Spinal cord (tissue), 10 donors: Measurements from ENCODE around the gene PHOSPHO2. TPM values are rescaled to one million over a fixed set of nuclear protein-coding genes. Genes with fewer than 3 reads are reported as not detected.

Source experiments
- DNase-seq, 6 donors: peaks; one replicate each; pipeline versions ENCODE4 v3.0.0 to v3.0.0-alpha.2; 2013 to 2015; ENCODE audit warnings: low spot score in 6 of 6, low read depth in 4 of 6
- H3K27ac ChIP-seq: one replicate; pipeline ENCODE4 v1.5.1; 2013; ENCODE audit warnings: low read depth, low read length, control low read depth
- H3K27me3 ChIP-seq: one replicate; pipeline ENCODE4 v1.6.1; 2013; ENCODE audit warnings: low read length; ENCODE audit not compliant: control insufficient read depth, insufficient read depth
- H3K36me3 ChIP-seq: one replicate; pipeline ENCODE4 v1.6.1; 2013; ENCODE audit warnings: low read length; ENCODE audit not compliant: control insufficient read depth, insufficient read depth
- H3K4me1 ChIP-seq: one replicate; pipeline ENCODE4 v1.6.1; 2013; ENCODE audit warnings: low read length; ENCODE audit not compliant: control insufficient read depth, insufficient read depth
- H3K4me3 ChIP-seq: one replicate; pipeline ENCODE4 v1.5.1; 2013; ENCODE audit warnings: low read depth, low read length, control low read depth
- H3K9me3 ChIP-seq: one replicate; pipeline ENCODE4 v1.6.1; 2013; ENCODE audit warnings: low read length; ENCODE audit not compliant: control insufficient read depth, insufficient read depth
- WGBS: methylation state at CpG from one replicate; pipeline ENCODE4 v1.1.5; 2013; ENCODE audit warnings: missing lambda C conversion rate; ENCODE audit not compliant: insufficient coverage; 5-methylcytosine and 5-hydroxymethylcytosine counted together
- polyA plus RNA-seq, 2 donors: library from polyadenylated mRNA; unstranded; fragments of 120-200 nt; gene quantifications; one replicate each; pipeline ENCODE4 v1.2.1, GENCODE V29; 2013; ENCODE audit not compliant: insufficient read length in 2 of 2
- total RNA-seq, 2 donors: library from RNA; depleted of rRNA in 1 of 2; stranded (reverse); fragments of 120-200 nt in 1 of 2; fragments of >200 nt in 1 of 2; gene quantifications; one replicate each; pipeline versions ENCODE4 v1.2.3 to v1.2.4, GENCODE V29; 2013 to 2014
- donor health status: healthy.

Gene PHOSPHO2
- total and polyA plus RNA-seq, 4 donors: 8.7 to 11.7 (median 10.3) TPM

DNA sequence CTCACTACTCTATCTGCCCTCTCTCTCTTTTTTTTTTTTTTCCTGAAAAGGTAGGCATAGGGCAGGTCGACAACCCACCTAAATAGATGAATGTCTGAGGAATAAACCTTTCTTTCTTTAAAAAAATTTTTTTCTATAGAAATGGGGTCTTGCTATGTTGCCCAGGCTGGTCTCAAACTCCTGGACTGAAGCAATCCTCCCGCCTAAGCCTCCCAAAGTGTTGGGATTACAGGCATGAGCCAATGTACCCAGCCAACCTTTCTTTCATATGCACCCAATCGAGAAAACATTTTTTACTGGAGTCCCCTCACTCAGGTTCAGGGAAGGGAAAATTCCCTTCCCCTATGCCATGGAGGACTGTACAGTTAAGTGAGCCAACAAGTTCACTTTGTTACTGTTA, 31.0 kb upstream of the PHOSPHO2 start:
- WGBS: 100% methylated on average over 1 of the region's 3 CpGs
- no peaks in the 10 kb centered on the region for H3K4me1 ChIP-seq
- no peak overlapping the region for H3K27ac ChIP-seq
- H3K9me3 ChIP-seq: no peaks in the 10 kb centered on the region
- no peak overlapping the region for H3K4me3 ChIP-seq
- no peak for DNase-seq
- H3K36me3 ChIP-seq: no peaks in the 10 kb centered on the region
- no peaks in the 10 kb centered on the region for H3K27me3 ChIP-seq

DNA sequence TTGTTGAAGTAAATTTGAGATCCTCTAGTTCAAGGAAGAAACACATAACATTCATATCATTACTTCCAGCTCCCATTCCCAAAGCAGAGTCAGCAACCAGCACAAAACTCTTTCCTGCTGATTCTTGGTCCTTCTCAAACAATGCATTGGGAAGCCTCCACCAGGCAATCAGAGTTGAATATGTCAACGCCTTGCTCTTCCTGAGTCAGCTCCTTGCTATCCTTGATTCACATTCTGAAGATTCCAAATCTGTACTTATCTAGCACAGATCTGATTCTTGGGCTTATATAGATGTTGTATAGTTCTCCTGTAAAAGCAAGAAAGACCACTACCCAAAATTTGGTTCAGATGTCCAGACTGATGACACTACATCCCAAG, 29.7 kb upstream of the PHOSPHO2 start:
- WGBS: no CpG with 5 or more reads among the region's 1 CpG
- H3K27ac ChIP-seq: no peak overlapping the region
- no peaks in the 10 kb centered on the region for H3K27me3 ChIP-seq
- no peak for DNase-seq
- no peaks in the 10 kb centered on the region for H3K4me1 ChIP-seq
- H3K36me3 ChIP-seq: no peaks in the 10 kb centered on the region
- H3K9me3 ChIP-seq: no peaks in the 10 kb centered on the region
- no peak overlapping the region for H3K4me3 ChIP-seq

DNA sequence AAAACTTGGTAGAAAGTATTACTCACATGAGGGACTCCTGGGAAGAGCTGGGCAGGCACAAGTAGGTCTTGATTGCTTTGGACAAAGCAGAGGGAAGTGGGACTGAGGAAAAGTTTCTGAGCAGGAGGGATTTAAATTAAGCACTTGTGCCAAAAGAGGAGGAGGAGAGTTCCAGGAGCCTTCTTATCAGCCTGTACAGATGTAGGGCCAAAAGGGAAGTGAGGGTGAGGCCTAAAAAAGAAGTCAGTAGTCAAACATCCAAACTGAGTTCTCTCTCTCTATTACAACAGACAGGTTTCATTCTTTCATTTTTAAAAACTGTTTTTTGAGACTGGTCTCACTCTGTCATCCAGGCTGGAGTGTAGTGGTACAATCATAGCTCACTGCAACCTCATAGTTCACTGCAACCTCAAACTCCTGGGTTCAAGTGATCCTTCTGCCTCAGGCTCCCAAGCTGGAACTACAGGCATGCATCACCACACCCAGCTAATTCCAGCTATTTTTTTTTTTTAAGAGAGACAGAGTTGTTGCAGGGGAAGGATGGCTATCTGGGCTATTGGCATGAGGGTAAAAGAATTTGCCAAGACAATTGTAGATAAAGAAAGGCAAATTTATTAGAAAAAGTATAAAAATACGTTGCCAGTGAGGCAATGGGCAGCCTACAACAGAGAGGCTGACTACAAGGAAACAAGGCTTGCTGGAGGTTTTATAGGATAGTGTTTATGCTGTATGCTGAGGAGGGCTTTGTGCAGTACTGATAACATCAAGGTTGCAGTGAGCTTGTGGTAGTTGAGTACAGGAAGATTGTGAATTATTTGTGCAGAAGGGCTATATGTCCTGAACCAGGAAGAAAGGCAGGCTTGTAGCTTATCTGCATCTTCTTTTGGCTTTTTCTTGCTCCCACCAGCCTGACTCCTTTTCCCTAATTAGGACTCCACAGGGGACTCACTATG, 29.0 kb upstream of the PHOSPHO2 start:
- H3K4me3 ChIP-seq: no peak overlapping the region
- no peaks in the 10 kb centered on the region for H3K36me3 ChIP-seq
- no peaks in the 10 kb centered on the region for H3K4me1 ChIP-seq
- no peak for DNase-seq
- no peaks in the 10 kb centered on the region for H3K27me3 ChIP-seq
- H3K9me3 ChIP-seq: no peaks in the 10 kb centered on the region
- WGBS: 77% methylated on average over 1 of the region's 1 CpG
- H3K27ac ChIP-seq: no peak overlapping the region

DNA sequence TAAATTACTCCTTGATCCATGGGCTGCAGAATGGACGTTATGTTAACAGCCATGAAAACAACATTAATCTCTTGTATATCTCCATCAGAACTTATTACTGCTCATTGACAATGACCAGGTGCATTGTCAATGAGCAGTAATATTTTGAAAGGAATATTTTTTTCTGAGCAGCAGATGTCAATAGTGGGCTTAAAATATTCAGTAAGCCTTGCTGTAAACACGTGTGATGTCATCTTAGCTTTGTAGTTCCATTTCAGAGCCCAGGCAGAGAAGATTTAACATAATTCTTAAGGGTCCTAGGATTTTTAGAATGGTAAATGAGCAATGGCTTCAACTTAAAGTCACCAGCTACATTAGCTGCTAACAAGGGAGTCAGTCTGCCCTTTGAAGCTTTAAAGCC, 26.7 kb upstream of the PHOSPHO2 start:
- no peak overlapping the region for H3K4me3 ChIP-seq
- no peak for DNase-seq
- no peaks in the 10 kb centered on the region for H3K9me3 ChIP-seq
- no peaks in the 10 kb centered on the region for H3K27me3 ChIP-seq
- H3K4me1 ChIP-seq: no peaks in the 10 kb centered on the region
- H3K36me3 ChIP-seq: no peaks in the 10 kb centered on the region
- WGBS: 100% methylated on average over 1 of the region's 2 CpGs
- H3K27ac ChIP-seq: no peak overlapping the region

DNA sequence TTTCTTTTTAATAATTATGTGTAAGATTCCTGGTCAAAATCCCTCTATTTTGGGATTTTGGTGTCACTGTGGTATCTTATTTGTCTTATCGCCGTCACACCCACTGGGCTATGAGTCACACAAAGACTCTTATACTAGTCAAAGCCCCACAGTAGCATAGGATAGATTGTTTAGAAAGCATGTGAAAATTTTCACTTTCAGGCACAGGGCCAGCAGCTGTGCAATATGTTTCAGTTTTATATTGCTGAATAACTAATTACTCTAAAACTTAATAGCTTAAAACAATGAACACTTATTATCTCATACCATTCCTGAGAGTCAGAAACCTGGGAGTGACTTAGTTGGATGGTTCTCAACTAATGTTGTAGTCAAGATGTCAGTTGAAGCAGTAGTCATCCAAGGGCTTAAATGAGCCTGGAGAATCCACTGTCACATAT, 24.0 kb upstream of the PHOSPHO2 start:
- WGBS: no CpG with 5 or more reads among the region's 2 CpGs
- no peak for DNase-seq
- H3K27ac ChIP-seq: no peak overlapping the region

DNA sequence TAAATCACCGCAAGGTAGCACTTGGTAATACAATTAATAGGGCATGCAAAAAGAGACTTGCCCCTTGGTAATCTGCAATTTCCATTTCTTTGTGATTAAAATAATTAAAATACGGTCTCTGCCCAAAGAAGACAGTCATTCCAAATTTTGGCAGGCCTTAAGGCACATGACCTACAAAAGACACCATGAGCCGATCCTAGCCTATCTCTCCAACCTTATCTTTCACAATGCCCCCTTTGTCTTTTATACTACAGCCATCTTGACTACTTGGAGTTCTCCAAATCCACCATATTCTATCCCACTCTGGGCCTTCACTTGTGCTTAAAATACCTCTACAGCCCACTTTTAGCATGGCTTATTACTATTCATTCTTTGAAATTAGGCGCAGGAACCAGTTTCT, 23.3 kb upstream of the PHOSPHO2 start:
- Histone ChIP-seq H3K27ac (no peak overlapping the region), H3K36me3 (no peaks in the 10 kb centered on the region), H3K4me3 (no peak overlapping the region), H3K9me3 (no peaks in the 10 kb centered on the region), H3K4me1 (no peaks in the 10 kb centered on the region), H3K27me3 (no peaks in the 10 kb centered on the region)
- no peak for DNase-seq
- WGBS: 96% methylated on average over 2 of the region's 4 CpGs

More for the DNA sequence above, 24.0 kb upstream of the PHOSPHO2 start:
- no peak overlapping the region for H3K4me3 ChIP-seq
- H3K36me3 ChIP-seq: no peaks in the 10 kb centered on the region
- no peaks in the 10 kb centered on the region for H3K27me3 ChIP-seq
- no peaks in the 10 kb centered on the region for H3K4me1 ChIP-seq
- no peaks in the 10 kb centered on the region for H3K9me3 ChIP-seq

DNA sequence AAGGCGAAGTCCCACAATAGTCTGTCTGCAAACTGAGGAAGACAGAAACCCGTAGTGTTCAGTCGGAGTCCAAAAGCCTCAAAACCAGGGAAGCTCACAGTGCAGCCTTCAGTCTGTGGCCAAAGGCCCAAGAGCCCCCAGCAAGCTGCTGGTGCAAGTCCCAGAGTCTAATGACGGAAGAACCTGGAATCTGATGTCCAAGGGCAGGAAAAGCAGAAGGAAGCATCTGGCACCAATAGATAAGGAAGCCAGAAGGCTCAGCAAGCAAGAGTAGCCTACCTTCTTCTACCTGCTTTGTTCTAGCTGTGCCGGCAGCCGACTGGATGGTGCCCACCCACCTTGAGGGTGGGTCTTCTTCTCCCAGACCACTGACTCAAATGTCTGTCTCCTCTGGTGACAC, 21.9 kb upstream of the PHOSPHO2 start:
- H3K4me1 ChIP-seq: no peaks in the 10 kb centered on the region
- no peaks in the 10 kb centered on the region for H3K27me3 ChIP-seq
- H3K9me3 ChIP-seq: no peaks in the 10 kb centered on the region
- H3K36me3 ChIP-seq: no peaks in the 10 kb centered on the region
- WGBS: 99% methylated on average over 6 of the region's 6 CpGs
- H3K27ac ChIP-seq: no peak overlapping the region
- H3K4me3 ChIP-seq: no peak overlapping the region
- DNase-seq: no peak

DNA sequence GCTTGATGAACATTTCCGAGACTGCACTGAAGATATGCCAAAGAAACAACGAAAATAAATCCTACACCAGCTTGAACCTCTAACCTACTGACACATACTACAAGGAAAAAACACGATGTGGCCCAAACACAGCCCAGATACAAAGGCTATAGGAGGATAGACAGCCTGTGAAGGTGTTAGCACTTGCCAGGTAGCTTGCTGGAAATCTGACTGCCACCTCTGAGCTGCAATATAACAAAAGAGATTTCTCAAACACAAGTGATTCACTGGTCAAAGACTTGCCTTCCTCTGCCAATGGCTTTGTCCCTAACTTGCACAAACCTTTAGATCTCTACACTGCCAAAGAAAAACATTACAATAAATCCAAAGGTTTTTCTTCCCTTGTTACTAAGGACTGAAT, 21.2 kb upstream of the PHOSPHO2 start:
- no peak overlapping the region for H3K27ac ChIP-seq
- DNase-seq: no peak
- H3K9me3 ChIP-seq: no peaks in the 10 kb centered on the region
- no peaks in the 10 kb centered on the region for H3K36me3 ChIP-seq
- H3K27me3 ChIP-seq: no peaks in the 10 kb centered on the region
- H3K4me3 ChIP-seq: no peak overlapping the region
- no peaks in the 10 kb centered on the region for H3K4me1 ChIP-seq
- WGBS: no CpG with 5 or more reads among the region's 3 CpGs

DNA sequence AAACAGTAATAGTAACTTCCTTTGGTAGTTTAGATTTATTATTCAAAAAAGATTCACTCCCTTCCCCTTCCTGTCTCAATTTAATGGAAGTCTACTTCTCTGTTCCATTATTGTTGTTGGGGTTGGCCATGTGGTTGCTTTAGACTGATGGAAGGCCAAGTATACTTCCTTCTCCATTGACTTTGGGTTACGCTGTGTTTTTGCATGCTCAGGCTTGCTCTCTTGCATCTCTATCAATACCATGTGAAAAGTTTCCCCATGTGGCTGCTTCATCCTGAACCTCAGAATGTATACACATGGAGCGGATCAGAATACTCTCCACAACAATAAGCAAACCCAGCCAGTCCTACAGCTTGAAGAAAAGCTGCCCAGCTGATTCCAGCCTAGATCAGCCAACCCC, 20.3 kb upstream of the PHOSPHO2 start:
- no peak for DNase-seq
- no peaks in the 10 kb centered on the region for H3K36me3 ChIP-seq
- no peaks in the 10 kb centered on the region for H3K9me3 ChIP-seq
- no peaks in the 10 kb centered on the region for H3K4me1 ChIP-seq
- H3K27ac ChIP-seq: no peak overlapping the region
- H3K4me3 ChIP-seq: no peak overlapping the region
- H3K27me3 ChIP-seq: no peaks in the 10 kb centered on the region
- whole genome bisulfite sequencing: 100% methylated on average over 2 of the region's 2 CpGs

DNA sequence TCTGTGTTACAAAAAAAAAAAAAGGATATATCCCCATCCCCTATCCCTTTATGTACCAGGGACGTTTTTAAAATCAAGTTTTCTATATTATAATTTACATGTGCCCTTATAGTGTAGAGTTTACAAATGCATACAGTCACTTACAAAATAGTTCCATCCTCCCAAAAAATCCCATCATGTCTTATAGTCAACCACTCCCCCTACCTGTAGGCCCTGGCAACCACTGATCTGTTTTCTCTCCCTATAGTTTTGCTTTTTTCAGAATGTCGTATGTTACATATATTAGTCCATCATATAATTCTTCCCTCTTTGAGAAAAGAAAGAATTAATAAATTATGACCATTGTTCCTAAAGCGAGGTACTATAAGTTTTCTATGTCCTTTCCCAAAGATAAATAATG, 17.9 kb upstream of the PHOSPHO2 start:
- Histone ChIP-seq H3K36me3 (peaks cover 3% of the 10 kb centered on the region), H3K4me3 (no peak overlapping the region), H3K9me3 (no peaks in the 10 kb centered on the region), H3K4me1 (no peaks in the 10 kb centered on the region), H3K27ac (no peak overlapping the region), H3K27me3 (no peaks in the 10 kb centered on the region)
- no peak for DNase-seq
- WGBS: no CpG with 5 or more reads among the region's 3 CpGs
